ENCODE measurements around the gene TSEN15.

TSEN15 gene

GRCh38 chr1:184020328-184020727 is 31.2 kb upstream of the TSEN15 start:
- Histone ChIP-seq H3K4me3 (ENCODE audit: low read depth in 1 of 2, low read length in 2 of 2) (no peak overlapping the region), H3K36me3 (ENCODE audit: control insufficient read depth in 1 of 2, insufficient read depth in 2 of 2, low read length in 2 of 2) (no peaks in the 10 kb centered on the region), H3K9me3 (ENCODE audit: control insufficient read depth in 1 of 2, low read length in 2 of 2) (no peaks in the 10 kb centered on the region), H3K4me1 (ENCODE audit: control insufficient read depth in 1 of 2, insufficient read depth in 2 of 2, low read length in 2 of 2) (peaks cover 0 to 3% of the 10 kb centered on the region in 2 donors), H3K27me3 (ENCODE audit: low read depth, low read length) (no peaks in the 10 kb centered on the region), H3K27ac (ENCODE audit: low read length) (no peak overlapping the region)

GRCh38 chr1:184020855-184021254 is 30.7 kb upstream of the TSEN15 start:
- no peak overlapping the region for H3K4me3 ChIP-seq (ENCODE audit: low read depth in 1 of 2, low read length in 2 of 2)
- H3K36me3 ChIP-seq (ENCODE audit: control insufficient read depth in 1 of 2, insufficient read depth in 2 of 2, low read length in 2 of 2): no peaks in the 10 kb centered on the region
- H3K27ac ChIP-seq (ENCODE audit: low read length): no peak overlapping the region
- no peaks in the 10 kb centered on the region for H3K27me3 ChIP-seq (ENCODE audit: low read depth, low read length)
- H3K9me3 ChIP-seq (ENCODE audit: control insufficient read depth in 1 of 2, low read length in 2 of 2): no peaks in the 10 kb centered on the region
- peaks cover 0 to 3% of the 10 kb centered on the region in 2 donors for H3K4me1 ChIP-seq (ENCODE audit: control insufficient read depth in 1 of 2, insufficient read depth in 2 of 2, low read length in 2 of 2)

GRCh38 chr1:184021728-184022127 is 29.8 kb upstream of the TSEN15 start:
- Histone ChIP-seq H3K4me1 (ENCODE audit: control insufficient read depth in 1 of 2, insufficient read depth in 2 of 2, low read length in 2 of 2) (peaks cover 0 to 3% of the 10 kb centered on the region in 2 donors), H3K4me3 (ENCODE audit: low read depth in 1 of 2, low read length in 2 of 2) (no peak overlapping the region), H3K36me3 (ENCODE audit: control insufficient read depth in 1 of 2, insufficient read depth in 2 of 2, low read length in 2 of 2) (no peaks in the 10 kb centered on the region), H3K27ac (ENCODE audit: low read length) (no peak overlapping the region), H3K27me3 (ENCODE audit: low read depth, low read length) (no peaks in the 10 kb centered on the region), H3K9me3 (ENCODE audit: control insufficient read depth in 1 of 2, low read length in 2 of 2) (no peaks in the 10 kb centered on the region)

GRCh38 chr1:184022668-184023067 is 28.9 kb upstream of the TSEN15 start:
- Histone ChIP-seq H3K36me3 (ENCODE audit: control insufficient read depth in 1 of 2, insufficient read depth in 2 of 2, low read length in 2 of 2) (no peaks in the 10 kb centered on the region), H3K9me3 (ENCODE audit: control insufficient read depth in 1 of 2, low read length in 2 of 2) (no peaks in the 10 kb centered on the region), H3K4me1 (ENCODE audit: control insufficient read depth in 1 of 2, insufficient read depth in 2 of 2, low read length in 2 of 2) (peaks cover 0 to 3% of the 10 kb centered on the region in 2 donors), H3K4me3 (ENCODE audit: low read depth in 1 of 2, low read length in 2 of 2) (no peak overlapping the region), H3K27me3 (ENCODE audit: low read depth, low read length) (no peaks in the 10 kb centered on the region), H3K27ac (ENCODE audit: low read length) (no peak overlapping the region)

- no peaks in the 10 kb centered on the region for H3K9me3 ChIP-seq (ENCODE audit: control insufficient read depth in 1 of 2, low read length in 2 of 2)
- H3K27me3 ChIP-seq (ENCODE audit: low read depth, low read length): no peaks in the 10 kb centered on the region
- no peaks in the 10 kb centered on the region for H3K36me3 ChIP-seq (ENCODE audit: control insufficient read depth in 1 of 2, insufficient read depth in 2 of 2, low read length in 2 of 2)
- no peak overlapping the region for H3K27ac ChIP-seq (ENCODE audit: low read length)
- H3K4me1 ChIP-seq (ENCODE audit: control insufficient read depth in 1 of 2, insufficient read depth in 2 of 2, low read length in 2 of 2): peaks cover 0 to 3% of the 10 kb centered on the region in 2 donors
- H3K4me3 ChIP-seq (ENCODE audit: low read depth in 1 of 2, low read length in 2 of 2): no peak overlapping the region
These were observed 28.4 kb upstream of the TSEN15 start for GRCh38 chr1:184023171-184023570.

- Histone ChIP-seq H3K4me1 (ENCODE audit: control insufficient read depth in 1 of 2, insufficient read depth in 2 of 2, low read length in 2 of 2) (peaks cover 0 to 3% of the 10 kb centered on the region in 2 donors), H3K9me3 (ENCODE audit: control insufficient read depth in 1 of 2, low read length in 2 of 2) (no peaks in the 10 kb centered on the region), H3K4me3 (ENCODE audit: low read depth in 1 of 2, low read length in 2 of 2) (no peak overlapping the region), H3K27me3 (ENCODE audit: low read depth, low read length) (no peaks in the 10 kb centered on the region), H3K36me3 (ENCODE audit: control insufficient read depth in 1 of 2, insufficient read depth in 2 of 2, low read length in 2 of 2) (no peaks in the 10 kb centered on the region), H3K27ac (ENCODE audit: low read length) (no peak overlapping the region)
These were observed 26.3 kb upstream of the TSEN15 start for GRCh38 chr1:184025242-184025675.

GRCh38 chr1:184027826-184028695 is 23.5 kb upstream of the TSEN15 start:
- peaks cover 0 to 3% of the 10 kb centered on the region in 2 donors for H3K4me1 ChIP-seq (ENCODE audit: control insufficient read depth in 1 of 2, insufficient read depth in 2 of 2, low read length in 2 of 2)

GRCh38 chr1:184028854-184029623 is 22.5 kb upstream of the TSEN15 start:
- Histone ChIP-seq H3K9me3 (ENCODE audit: control insufficient read depth in 1 of 2, low read length in 2 of 2) (no peaks in the 10 kb centered on the region), H3K4me1 (ENCODE audit: control insufficient read depth in 1 of 2, insufficient read depth in 2 of 2, low read length in 2 of 2) (peaks cover 0 to 3% of the 10 kb centered on the region in 2 donors), H3K27ac (ENCODE audit: low read length) (no peak overlapping the region), H3K27me3 (ENCODE audit: low read depth, low read length) (no peaks in the 10 kb centered on the region), H3K36me3 (ENCODE audit: control insufficient read depth in 1 of 2, insufficient read depth in 2 of 2, low read length in 2 of 2) (no peaks in the 10 kb centered on the region), H3K4me3 (ENCODE audit: low read depth in 1 of 2, low read length in 2 of 2) (no peak overlapping the region)

More at GRCh38 chr1:184027826-184028695, 23.5 kb upstream of the TSEN15 start:
- Histone ChIP-seq H3K27me3 (ENCODE audit: low read depth, low read length) (no peaks in the 10 kb centered on the region), H3K36me3 (ENCODE audit: control insufficient read depth in 1 of 2, insufficient read depth in 2 of 2, low read length in 2 of 2) (no peaks in the 10 kb centered on the region), H3K9me3 (ENCODE audit: control insufficient read depth in 1 of 2, low read length in 2 of 2) (no peaks in the 10 kb centered on the region), H3K4me3 (ENCODE audit: low read depth in 1 of 2, low read length in 2 of 2) (no peak overlapping the region), H3K27ac (ENCODE audit: low read length) (no peak overlapping the region)

GRCh38 chr1:184030433-184031091 is 21.0 kb upstream of the TSEN15 start:
- Histone ChIP-seq H3K27me3 (ENCODE audit: low read depth, low read length) (no peaks in the 10 kb centered on the region), H3K36me3 (ENCODE audit: control insufficient read depth in 1 of 2, insufficient read depth in 2 of 2, low read length in 2 of 2) (no peaks in the 10 kb centered on the region), H3K9me3 (ENCODE audit: control insufficient read depth in 1 of 2, low read length in 2 of 2) (no peaks in the 10 kb centered on the region), H3K27ac (ENCODE audit: low read length) (no peak overlapping the region), H3K4me1 (ENCODE audit: control insufficient read depth in 1 of 2, insufficient read depth in 2 of 2, low read length in 2 of 2) (no peaks in the 10 kb centered on the region), H3K4me3 (ENCODE audit: low read depth in 1 of 2, low read length in 2 of 2) (no peak overlapping the region)

GRCh38 chr1:184031092-184031408 is 20.5 kb upstream of the TSEN15 start:
- H3K27ac ChIP-seq (ENCODE audit: low read length): no peak overlapping the region
- H3K36me3 ChIP-seq (ENCODE audit: control insufficient read depth in 1 of 2, insufficient read depth in 2 of 2, low read length in 2 of 2): no peaks in the 10 kb centered on the region
- no peaks in the 10 kb centered on the region for H3K27me3 ChIP-seq (ENCODE audit: low read depth, low read length)
- H3K4me3 ChIP-seq (ENCODE audit: low read depth in 1 of 2, low read length in 2 of 2): no peak overlapping the region
- no peaks in the 10 kb centered on the region for H3K9me3 ChIP-seq (ENCODE audit: control insufficient read depth in 1 of 2, low read length in 2 of 2)
- peaks cover 0 to 5% of the 10 kb centered on the region in 2 donors for H3K4me1 ChIP-seq (ENCODE audit: control insufficient read depth in 1 of 2, insufficient read depth in 2 of 2, low read length in 2 of 2)

- Histone ChIP-seq H3K27ac (ENCODE audit: low read length) (no peak overlapping the region), H3K4me1 (ENCODE audit: control insufficient read depth in 1 of 2, insufficient read depth in 2 of 2, low read length in 2 of 2) (peaks cover 0 to 9% of the 10 kb centered on the region in 2 donors), H3K27me3 (ENCODE audit: low read depth, low read length) (no peaks in the 10 kb centered on the region), H3K4me3 (ENCODE audit: low read depth in 1 of 2, low read length in 2 of 2) (no peak overlapping the region), H3K9me3 (ENCODE audit: control insufficient read depth in 1 of 2, low read length in 2 of 2) (no peaks in the 10 kb centered on the region), H3K36me3 (ENCODE audit: control insufficient read depth in 1 of 2, insufficient read depth in 2 of 2, low read length in 2 of 2) (no peaks in the 10 kb centered on the region)
These were observed 20.0 kb upstream of the TSEN15 start for GRCh38 chr1:184031409-184032107.
